WTC11 (cell line): ENCODE results near the gene RAB10. TPM values are rescaled to one million over a fixed set of nuclear protein-coding genes. Genes with fewer than 3 reads are reported as not detected.

Experiments
- ATAC-seq: fragments of 200-7000 bp; cut with Tn5 transposase; 2 replicates; pipeline ENCODE4 v1.10.0; 2021; ENCODE audit warnings: mild to moderate bottlenecking, moderate library complexity
- CTCF ChIA-PET: fragments of 300-600 bp; sonication (Branson Sonifier 250); formaldehyde crosslinking; loops from one replicate; lab custom pipeline; 2021; ENCODE audit warnings: antibody characterized with exemption; lab: Charles Lee
- POLR2A ChIA-PET: fragments of 350-600 bp; sonication (Branson Sonifier 250); formaldehyde crosslinking; loops from one replicate; lab custom pipeline; 2021; ENCODE audit warnings: antibody characterized with exemption; lab: Charles Lee
- DNase-seq: peaks from one replicate; pipeline ENCODE4 v3.0.0; 2021; ENCODE audit warnings: low spot score
- H3K27ac Mint-ChIP-seq: 2 replicates; pipeline ENCODE4 v1.8.0; 2021; ENCODE audit warnings: mixed read lengths
- H3K27me3 Mint-ChIP-seq: 2 replicates; pipeline ENCODE4 v1.8.0; 2021; ENCODE audit warnings: low read depth, mild to moderate bottlenecking, moderate library complexity, mixed read lengths
- H3K36me3 Mint-ChIP-seq: 2 replicates; pipeline ENCODE4 v1.8.0; 2021; ENCODE audit warnings: mixed read lengths
- H3K4me1 Mint-ChIP-seq: 2 replicates; pipeline ENCODE4 v1.8.0; 2022; ENCODE audit warnings: mixed read lengths
- H3K4me3 Mint-ChIP-seq: 2 replicates; pipeline ENCODE4 v1.8.0; 2021; ENCODE audit warnings: mild to moderate bottlenecking, moderate library complexity, mixed read lengths
- H3K9me3 Mint-ChIP-seq: 2 replicates; pipeline ENCODE4 v1.8.0; 2021; ENCODE audit warnings: mixed read lengths
- AFF4 ChIP-seq: sonication (generic); formaldehyde crosslinking; IDR thresholded peaks from 2 replicates; pipeline ENCODE4 v1.8.1; 2023; ENCODE audit warnings: mild to moderate bottlenecking, missing genetic modification reagents, borderline replicate concordance
- ATF1 ChIP-seq: sonication (generic); formaldehyde crosslinking; IDR thresholded peaks from 2 replicates; pipeline ENCODE4 v1.8.1; 2023; ENCODE audit warnings: mild to moderate bottlenecking, moderate library complexity, missing genetic modification reagents
- CREM ChIP-seq: sonication (generic); formaldehyde crosslinking; IDR thresholded peaks from 2 replicates; pipeline ENCODE4 v1.8.1; 2022; ENCODE audit warnings: mild to moderate bottlenecking, missing genetic modification reagents, moderate library complexity
- GABPB1 ChIP-seq: sonication (generic); formaldehyde crosslinking; IDR thresholded peaks from 2 replicates; pipeline ENCODE4 v1.8.1; 2023; ENCODE audit warnings: mild to moderate bottlenecking, missing genetic modification reagents
- GTF2I ChIP-seq: fragments of 250-450 bp; sonication (Bioruptor Pico); conservative IDR thresholded peaks from 2 replicates; pipeline ENCODE4 v1.4.0; 2021; ENCODE audit warnings: mild to moderate bottlenecking
- NFATC4 ChIP-seq: fragments of 250-450 bp; sonication (Bioruptor Pico); IDR thresholded peaks from 2 replicates; pipeline ENCODE4 v1.9.0; 2021; ENCODE audit warnings: mild to moderate bottlenecking
- NFYB ChIP-seq: sonication (generic); formaldehyde crosslinking; conservative IDR thresholded peaks from 2 replicates; pipeline ENCODE4 v1.8.0; 2022; ENCODE audit warnings: low read depth, missing genetic modification reagents
- NR2C2 ChIP-seq: sonication (generic); formaldehyde crosslinking; IDR thresholded peaks from 2 replicates; pipeline ENCODE4 v1.8.0; 2022; ENCODE audit warnings: mild to moderate bottlenecking, missing genetic modification reagents
- NR3C1 ChIP-seq: sonication (generic); formaldehyde crosslinking; conservative IDR thresholded peaks from 2 replicates; pipeline ENCODE4 v1.8.1; 2023; ENCODE audit warnings: low read depth, mild to moderate bottlenecking, missing genetic modification reagents
- PRRX2 ChIP-seq: fragments of 250-450 bp; sonication (Bioruptor Pico); IDR thresholded peaks from 2 replicates; pipeline ENCODE4 v1.8.0; 2021; ENCODE audit warnings: mild to moderate bottlenecking
- RORB ChIP-seq: fragments of 250-450 bp; sonication (Bioruptor Pico); IDR thresholded peaks from 2 replicates; pipeline ENCODE4 v1.9.0; 2021; ENCODE audit warnings: mild to moderate bottlenecking
- SMAD4 ChIP-seq: sonication (generic); formaldehyde crosslinking; IDR thresholded peaks from 2 replicates; pipeline ENCODE4 v1.8.0; 2022; ENCODE audit warnings: mild to moderate bottlenecking, missing genetic modification reagents
- SP1 ChIP-seq: sonication (generic); formaldehyde crosslinking; conservative IDR thresholded peaks from 2 replicates; pipeline ENCODE4 v1.8.1; 2022; ENCODE audit warnings: missing genetic modification reagents
- TCF7 ChIP-seq: sonication (generic); formaldehyde crosslinking; IDR thresholded peaks from 2 replicates; pipeline ENCODE4 v1.8.0; 2022; ENCODE audit warnings: mild to moderate bottlenecking, low read depth, missing genetic modification reagents, moderate library complexity
- ZNF138 ChIP-seq: sonication (generic); formaldehyde crosslinking; conservative IDR thresholded peaks from 2 replicates; pipeline ENCODE4 v1.8.1; 2022; ENCODE audit warnings: mild to moderate bottlenecking, moderate library complexity, missing genetic modification reagents
- ZNF219 ChIP-seq: sonication (generic); formaldehyde crosslinking; IDR thresholded peaks from 2 replicates; pipeline ENCODE4 v1.8.0; 2023; ENCODE audit warnings: missing genetic modification reagents, mild to moderate bottlenecking, borderline replicate concordance
- ZNF232 ChIP-seq: sonication (generic); formaldehyde crosslinking; IDR thresholded peaks from 2 replicates; pipeline ENCODE4 v1.8.0; 2022; ENCODE audit warnings: mild to moderate bottlenecking, missing genetic modification reagents
- ZNF396 ChIP-seq: fragments of 250-450 bp; sonication (Bioruptor Pico); IDR thresholded peaks from 2 replicates; pipeline ENCODE4 v1.8.0; 2021; ENCODE audit warnings: mild to moderate bottlenecking, moderate library complexity, borderline replicate concordance
- total RNA-seq: library from RNA; stranded (reverse); gene quantifications from 3 replicates; pipeline ENCODE4 v1.2.3, GENCODE V29; 2021
- TF ChIP-seq, protein P1 (sequence below): sonication (generic); formaldehyde crosslinking; IDR thresholded peaks from 2 replicates; pipeline ENCODE4 v1.8.1; 2023; ENCODE audit warnings: mild to moderate bottlenecking, missing genetic modification reagents, moderate library complexity
- TF ChIP-seq, protein P2 (sequence below): sonication (generic); formaldehyde crosslinking; IDR thresholded peaks from 2 replicates; pipeline ENCODE4 v1.8.1; 2023; ENCODE audit warnings: mild to moderate bottlenecking, missing genetic modification reagents, moderate library complexity
- TF ChIP-seq, protein P3 (sequence below): sonication (generic); formaldehyde crosslinking; IDR thresholded peaks from 2 replicates; pipeline ENCODE4 v1.8.0; 2022; ENCODE audit warnings: mild to moderate bottlenecking, missing genetic modification reagents

RAB10 gene
- total RNA-seq, 1 experiment from 2014 or later = 127 TPM

- H3K4me1 Mint-ChIP-seq = peaks cover 34% of the 10 kb centered on the region
- H3K9me3 Mint-ChIP-seq = no peaks in the 10 kb centered on the region
- CTCF ChIA-PET = interaction anchor here (0.5 to 0.7 kb wide), 3 partner anchors 8 to 75 kb away, joined by 3 to 5 read pairs (median 3); no protein-coding TSS in a partner anchor
- H3K27me3 Mint-ChIP-seq = no peaks in the 10 kb centered on the region
- ATAC-seq (0 out of 2 replicates have a peak, but pooled peaks have one; percentile 41), DNase-seq (no peak)
- peaks cover 11% of the 10 kb centered on the region for H3K36me3 Mint-ChIP-seq
- TF ChIP-seq CREM (CRISPR knock-in tag) = no peak
- no peak for TF ChIP-seq ZNF396
- no peak for TF ChIP-seq PRRX2 (CRISPR knock-in tag)
- TF ChIP-seq GABPB1 = peak; percentile 43; the same call in 1 of the 2 replicates
- TF ChIP-seq, all 79 proteins: peak for 1
- POLR2A ChIA-PET = no interaction called here
- peak overlapping the region; percentile 23 for H3K27ac Mint-ChIP-seq
- peak overlapping the region; percentile 16; the same call in 1 of the 2 replicates for H3K4me3 Mint-ChIP-seq
These were observed 10.2 kb downstream of the RAB10 start for GRCh38 chr2:26043862-26044696.

DNA sequence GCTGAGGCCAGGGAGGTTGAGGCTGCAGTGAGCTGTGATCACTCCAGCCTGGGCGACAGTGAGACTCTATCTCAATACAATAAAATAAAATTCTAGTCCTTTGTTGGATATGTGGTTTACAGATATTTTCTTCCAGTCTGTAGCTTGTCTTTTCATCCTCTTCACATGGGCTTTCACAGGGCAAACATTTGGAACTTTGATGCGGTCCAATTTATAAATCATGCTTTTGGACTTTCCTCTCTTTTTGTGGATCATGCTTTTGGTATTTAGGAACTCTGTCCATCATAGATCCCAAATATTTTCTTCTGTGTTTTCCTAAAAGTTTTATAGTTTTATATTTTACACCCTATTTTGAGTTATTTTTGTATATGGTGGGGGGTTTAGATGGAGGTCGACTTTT, 14.9 kb downstream of the RAB10 start:
- no peak for TF ChIP-seq NR2C2 (CRISPR knock-in tag)
- TF ChIP-seq ATF1 (CRISPR knock-in tag) = no peak
- TF ChIP-seq, protein P1, sequence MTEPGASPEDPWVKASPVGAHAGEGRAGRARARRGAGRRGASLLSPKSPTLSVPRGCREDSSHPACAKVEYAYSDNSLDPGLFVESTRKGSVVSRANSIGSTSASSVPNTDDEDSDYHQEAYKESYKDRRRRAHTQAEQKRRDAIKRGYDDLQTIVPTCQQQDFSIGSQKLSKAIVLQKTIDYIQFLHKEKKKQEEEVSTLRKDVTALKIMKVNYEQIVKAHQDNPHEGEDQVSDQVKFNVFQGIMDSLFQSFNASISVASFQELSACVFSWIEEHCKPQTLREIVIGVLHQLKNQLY = no peak
- TF ChIP-seq, protein P2, sequence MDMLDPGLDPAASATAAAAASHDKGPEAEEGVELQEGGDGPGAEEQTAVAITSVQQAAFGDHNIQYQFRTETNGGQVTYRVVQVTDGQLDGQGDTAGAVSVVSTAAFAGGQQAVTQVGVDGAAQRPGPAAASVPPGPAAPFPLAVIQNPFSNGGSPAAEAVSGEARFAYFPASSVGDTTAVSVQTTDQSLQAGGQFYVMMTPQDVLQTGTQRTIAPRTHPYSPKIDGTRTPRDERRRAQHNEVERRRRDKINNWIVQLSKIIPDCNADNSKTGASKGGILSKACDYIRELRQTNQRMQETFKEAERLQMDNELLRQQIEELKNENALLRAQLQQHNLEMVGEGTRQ (CRISPR knock-in tag) = no peak
- no peak for TF ChIP-seq NR3C1 (CRISPR knock-in tag)
- no peak for TF ChIP-seq ZNF138 (CRISPR knock-in tag)
- no peak for TF ChIP-seq PRRX2 (CRISPR knock-in tag)
- TF ChIP-seq NFYB = no peak
- TF ChIP-seq ZNF232 (CRISPR knock-in tag) = no peak
- no peak for TF ChIP-seq AFF4 (CRISPR knock-in tag)
- no peak for TF ChIP-seq ZNF219 (CRISPR knock-in tag)
- TF ChIP-seq, protein P3, sequence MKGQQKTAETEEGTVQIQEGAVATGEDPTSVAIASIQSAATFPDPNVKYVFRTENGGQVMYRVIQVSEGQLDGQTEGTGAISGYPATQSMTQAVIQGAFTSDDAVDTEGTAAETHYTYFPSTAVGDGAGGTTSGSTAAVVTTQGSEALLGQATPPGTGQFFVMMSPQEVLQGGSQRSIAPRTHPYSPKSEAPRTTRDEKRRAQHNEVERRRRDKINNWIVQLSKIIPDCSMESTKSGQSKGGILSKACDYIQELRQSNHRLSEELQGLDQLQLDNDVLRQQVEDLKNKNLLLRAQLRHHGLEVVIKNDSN (CRISPR knock-in tag) = no peak
- TF ChIP-seq GTF2I = no peak
- no peak for TF ChIP-seq SMAD4 (CRISPR knock-in tag)
- no peak for TF ChIP-seq TCF7 (CRISPR knock-in tag)
- no peak for TF ChIP-seq NFATC4 (CRISPR knock-in tag)
- TF ChIP-seq RORB (CRISPR knock-in tag) = no peak
- no peak for TF ChIP-seq SP1 (CRISPR knock-in tag)
- Mint-ChIP-seq H3K27me3 (no peaks in the 10 kb centered on the region), H3K4me1 (peaks cover 15% of the 10 kb centered on the region), H3K27ac (no peak overlapping the region; the same call in 1 of the 2 replicates), H3K36me3 (peaks cover 13% of the 10 kb centered on the region), H3K4me3 (no peak overlapping the region), H3K9me3 (no peaks in the 10 kb centered on the region)
- CTCF ChIA-PET = interaction anchor here (1.0 to 1.1 kb wide), 2 partner anchors 15 to 39 kb away, joined by 3 to 4 read pairs; no protein-coding TSS in a partner anchor
- no peak for DNase-seq
- ATAC-seq = no peak
- POLR2A ChIA-PET = interaction anchor here (0.7 kb wide), 1 partner anchor 320 kb away, joined by 5 read pairs; no protein-coding TSS in a partner anchor
